ENCODE measurements around the gene NOTCH2.

Gene NOTCH2

GRCh38 chr1:119884711-119885110, 184.8 kb downstream of the NOTCH2 start:
- Mint-ChIP-seq H3K4me1 (peaks cover 12% of the 10 kb centered on the region), H3K27me3 (ENCODE audit: low read depth, poor library complexity) (peaks cover 26% of the 10 kb centered on the region), H3K27ac (no peak overlapping the region), H3K9me3 (peaks cover 32% of the 10 kb centered on the region), H3K4me3 (no peak overlapping the region), H3K36me3 (ENCODE audit: low read depth) (peaks cover 8% of the 10 kb centered on the region)
- no peak for TF ChIP-seq CTCF (IDR thresholded peaks at IDR 0.05)
- no peak for DNase-seq

- Mint-ChIP-seq H3K27ac (no peak overlapping the region), H3K9me3 (peaks cover 23% of the 10 kb centered on the region), H3K27me3 (ENCODE audit: low read depth, poor library complexity) (peaks cover 26% of the 10 kb centered on the region), H3K36me3 (ENCODE audit: low read depth) (peaks cover 7% of the 10 kb centered on the region), H3K4me1 (peaks cover 13% of the 10 kb centered on the region), H3K4me3 (no peak overlapping the region)
- TF ChIP-seq CTCF (IDR thresholded peaks at IDR 0.05), result no peak
- no peak for DNase-seq
Measured at GRCh38 chr1:119883826-119884225, 185.6 kb downstream of the NOTCH2 start.

GRCh38 chr1:119882132-119883049, 187.1 kb downstream of the NOTCH2 start:
- H3K4me3 Mint-ChIP-seq, result no peak overlapping the region
- no peaks in the 10 kb centered on the region for H3K36me3 Mint-ChIP-seq (ENCODE audit: low read depth)
- H3K9me3 Mint-ChIP-seq, result peaks cover 9% of the 10 kb centered on the region
- H3K4me1 Mint-ChIP-seq, result peaks cover 13% of the 10 kb centered on the region
- DNase-seq, result no peak
- H3K27ac Mint-ChIP-seq, result no peak overlapping the region
- no peak for TF ChIP-seq CTCF (IDR thresholded peaks at IDR 0.05)
- peaks cover 23% of the 10 kb centered on the region for H3K27me3 Mint-ChIP-seq (ENCODE audit: low read depth, poor library complexity)

GRCh38 chr1:119879510-119880434, 189.7 kb downstream of the NOTCH2 start:
- no peak overlapping the region for H3K27ac Mint-ChIP-seq

GRCh38 chr1:119878171-119878570, 191.3 kb downstream of the NOTCH2 start:
- no peak for TF ChIP-seq CTCF (IDR thresholded peaks at IDR 0.05)
- H3K27ac Mint-ChIP-seq, result no peak overlapping the region
- H3K36me3 Mint-ChIP-seq (ENCODE audit: low read depth), result no peaks in the 10 kb centered on the region
- H3K4me1 Mint-ChIP-seq, result peaks cover 18% of the 10 kb centered on the region
- no peaks in the 10 kb centered on the region for H3K9me3 Mint-ChIP-seq
- no peak overlapping the region for H3K4me3 Mint-ChIP-seq
- peaks cover 3% of the 10 kb centered on the region for H3K27me3 Mint-ChIP-seq (ENCODE audit: low read depth, poor library complexity)
- no peak for DNase-seq

More at GRCh38 chr1:119879510-119880434, 189.7 kb downstream of the NOTCH2 start:
- no peaks in the 10 kb centered on the region for H3K36me3 Mint-ChIP-seq (ENCODE audit: low read depth)
- no peak for TF ChIP-seq CTCF (IDR thresholded peaks at IDR 0.05)
- peaks cover 3% of the 10 kb centered on the region for H3K27me3 Mint-ChIP-seq (ENCODE audit: low read depth, poor library complexity)
- H3K4me3 Mint-ChIP-seq, result no peak overlapping the region
- peaks cover 13% of the 10 kb centered on the region for H3K4me1 Mint-ChIP-seq
- H3K9me3 Mint-ChIP-seq, result no peaks in the 10 kb centered on the region
- DNase-seq, result no peak

Data from nephron progenitor cell (in vitro differentiated cells).